Fibroblast of lung (primary cell): ENCODE data around the gene CACNG3.

Source experiments
- CTCF ChIP-seq, 2 donors: IDR thresholded peaks in 1 of 2; conservative IDR thresholded peaks in 1 of 2; 1 replicate in 1 of 2; 2 replicates in 1 of 2; pipeline ENCODE4 v1.5.1; 2011 to 2012; ENCODE audit warnings: low read length in 2 of 2, control low read depth in 1 of 2, inconsistent platforms in 1 of 2, low read depth in 1 of 2, mild to moderate bottlenecking in 1 of 2
- EZH2 ChIP-seq: IDR thresholded peaks from 2 replicates; pipeline ENCODE4 v1.5.1; 2012; ENCODE audit warnings: low read length, control low read depth, mild to moderate bottlenecking; ENCODE audit errors: missing control alignments

- TF ChIP-seq CTCF (conservative IDR thresholded peaks at IDR 0.05 in 1 of 2, IDR thresholded peaks at IDR 0.05 in 1 of 2; ENCODE audit: low read depth in 1 of 2, low read length in 2 of 2) (no peak), EZH2 (no peak)
These were observed 25.3 kb downstream of the CACNG3 start for GRCh38 chr16:24281466-24281865.
